Measurements from ENCODE around the gene IFT88.

GRCh38 chr13:20682061-20682460, 115.1 kb downstream of the IFT88 start:
- TF ChIP-seq EZH2phosphoT487 (IDR thresholded peaks at IDR 0.05; ENCODE audit: borderline replicate concordance, low read depth) (no peak), USF1 (IDR thresholded peaks at IDR 0.05; ENCODE audit: borderline replicate concordance, low read depth) (no peak), CTCF (IDR thresholded peaks at IDR 0.05) (no peak), TAF1 (IDR thresholded peaks at IDR 0.05; ENCODE audit: borderline replicate concordance, low read depth, low read length) (no peak), MXI1 (IDR thresholded peaks at IDR 0.05; ENCODE audit: low read depth, low read length) (no peak), GABPA (IDR thresholded peaks at IDR 0.05; ENCODE audit: low read depth) (no peak), POLR2AphosphoS5 (IDR thresholded peaks at IDR 0.05; ENCODE audit: low read depth, low read length) (no peak), REST (IDR thresholded peaks at IDR 0.05; ENCODE audit: low read depth, low read length) (no peak), MEF2A (IDR thresholded peaks at IDR 0.05; ENCODE audit: borderline replicate concordance, low read depth) (no peak), RCOR1 (IDR thresholded peaks at IDR 0.05; ENCODE audit: low read length) (no peak)
